DOHH2 (cell line): ENCODE measurements around the gene HGF.

Source experiments
- H3F3A ChIP-seq: fragments of 200-600 bp; sonication (generic), shearing (Covaris generic); 2 replicates; pipeline ENCODE4 v1.6.0; 2016; ENCODE audit warnings: antibody characterized with exemption, mild to moderate bottlenecking; ENCODE audit not compliant: control insufficient read depth, insufficient read depth
- H3K27ac ChIP-seq: fragments of 200-600 bp; sonication (generic); 2 replicates; pipeline ENCODE4 v1.5.1; 2014; ENCODE audit warnings: low read depth, mild to moderate bottlenecking, low read length, moderate library complexity
- H3K27me3 ChIP-seq: fragments of 200-600 bp; sonication (generic); 2 replicates; pipeline ENCODE4 v1.6.1; 2014; ENCODE audit warnings: mild to moderate bottlenecking, low read length, mixed read lengths; ENCODE audit not compliant: control insufficient read depth
- H3K36me3 ChIP-seq: fragments of 200-600 bp; sonication (generic); 2 replicates; pipeline ENCODE4 v1.6.1; 2014; ENCODE audit warnings: mild to moderate bottlenecking, low read length, moderate library complexity, mixed read lengths; ENCODE audit not compliant: control insufficient read depth
- H3K4me1 ChIP-seq: fragments of 200-600 bp; sonication (generic); 2 replicates; pipeline ENCODE4 v1.6.1; 2014; ENCODE audit warnings: mild to moderate bottlenecking, low read length, mixed read lengths; ENCODE audit not compliant: control insufficient read depth
- H3K4me2 ChIP-seq: fragments of 200-600 bp; sonication (generic); 2 replicates; pipeline ENCODE4 v1.6.0; 2014; ENCODE audit warnings: mild to moderate bottlenecking, low read length, moderate library complexity
- H3K4me3 ChIP-seq: fragments of 200-600 bp; sonication (generic); 2 replicates; pipeline ENCODE4 v1.5.1; 2014; ENCODE audit warnings: mild to moderate bottlenecking, low read length, mixed read lengths
- H3K79me2 ChIP-seq: fragments of 200-600 bp; sonication (generic); 2 replicates; pipeline ENCODE4 v1.6.1; 2014; ENCODE audit warnings: mild to moderate bottlenecking, low read length, mixed read lengths; ENCODE audit not compliant: control insufficient read depth
- H3K9me2 ChIP-seq: fragments of 200-600 bp; sonication (generic); replicated peaks from 2 replicates; pipeline ENCODE4 v1.6.1; 2014; ENCODE audit warnings: mild to moderate bottlenecking, low read length, mixed read lengths; ENCODE audit not compliant: control insufficient read depth
- H3K9me3 ChIP-seq: fragments of 200-600 bp; sonication (generic); 2 replicates; pipeline ENCODE4 v1.6.1; 2014; ENCODE audit warnings: antibody characterized with exemption, low read length, mixed read lengths; ENCODE audit not compliant: control insufficient read depth, insufficient read depth
- H4K20me1 ChIP-seq: fragments of 200-600 bp; sonication (generic); 2 replicates; pipeline ENCODE4 v1.6.0; 2014; ENCODE audit warnings: low read depth, mild to moderate bottlenecking, antibody characterized with exemption, low read length, moderate library complexity; ENCODE audit not compliant: control insufficient read depth, insufficient read depth
- EZH2phosphoT487 ChIP-seq: fragments of 200-600 bp; sonication (generic); IDR thresholded peaks from 2 replicates; pipeline ENCODE4 v1.6.1; 2017; ENCODE audit warnings: borderline replicate concordance, mild to moderate bottlenecking, antibody characterized with exemption, low read length, moderate library complexity, mixed read lengths
- TF ChIP-seq, protein P1 (sequence below): fragments of 200-600 bp; sonication (generic); IDR thresholded peaks from one replicate; pipeline ENCODE4 v1.5.1; 2014; ENCODE audit warnings: antibody characterized with exemption, mild to moderate bottlenecking, low read depth, low read length; ENCODE audit not compliant: poor library complexity, severe bottlenecking

Gene HGF

DNA sequence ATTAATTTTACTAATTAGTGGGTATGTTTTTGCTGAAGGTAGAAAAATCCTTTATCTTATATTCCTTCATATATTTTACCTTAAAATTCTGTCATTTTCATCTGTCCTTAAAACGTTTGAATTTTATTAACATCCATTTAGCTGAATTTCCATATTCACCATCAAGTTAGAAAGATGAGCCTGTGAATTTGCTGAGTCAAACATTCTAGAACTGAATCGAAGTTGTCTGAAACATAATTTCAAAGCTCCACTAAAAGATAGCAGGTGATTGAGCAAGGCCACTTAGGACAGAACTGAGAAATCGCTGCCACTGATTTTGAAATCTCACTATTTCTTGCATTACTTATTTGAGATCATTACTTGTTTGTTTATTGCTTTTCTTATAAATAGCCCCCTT lies 17.5 kb downstream of the HGF start:
- Histone ChIP-seq H3K79me2 (no peaks in the 10 kb centered on the region), H3K27ac (no peak overlapping the region), H3K36me3 (no peaks in the 10 kb centered on the region), H4K20me1 (no peaks in the 10 kb centered on the region), H3K4me3 (no peak overlapping the region), H3K9me2 (no peaks in the 10 kb centered on the region), H3K4me1 (no peaks in the 10 kb centered on the region), H3F3A (no peaks in the 10 kb centered on the region), H3K27me3 (no peaks in the 10 kb centered on the region), H3K9me3 (no peaks in the 10 kb centered on the region), H3K4me2 (no peak overlapping the region)
- no peak for TF ChIP-seq EZH2phosphoT487

- TF ChIP-seq, protein P1, sequence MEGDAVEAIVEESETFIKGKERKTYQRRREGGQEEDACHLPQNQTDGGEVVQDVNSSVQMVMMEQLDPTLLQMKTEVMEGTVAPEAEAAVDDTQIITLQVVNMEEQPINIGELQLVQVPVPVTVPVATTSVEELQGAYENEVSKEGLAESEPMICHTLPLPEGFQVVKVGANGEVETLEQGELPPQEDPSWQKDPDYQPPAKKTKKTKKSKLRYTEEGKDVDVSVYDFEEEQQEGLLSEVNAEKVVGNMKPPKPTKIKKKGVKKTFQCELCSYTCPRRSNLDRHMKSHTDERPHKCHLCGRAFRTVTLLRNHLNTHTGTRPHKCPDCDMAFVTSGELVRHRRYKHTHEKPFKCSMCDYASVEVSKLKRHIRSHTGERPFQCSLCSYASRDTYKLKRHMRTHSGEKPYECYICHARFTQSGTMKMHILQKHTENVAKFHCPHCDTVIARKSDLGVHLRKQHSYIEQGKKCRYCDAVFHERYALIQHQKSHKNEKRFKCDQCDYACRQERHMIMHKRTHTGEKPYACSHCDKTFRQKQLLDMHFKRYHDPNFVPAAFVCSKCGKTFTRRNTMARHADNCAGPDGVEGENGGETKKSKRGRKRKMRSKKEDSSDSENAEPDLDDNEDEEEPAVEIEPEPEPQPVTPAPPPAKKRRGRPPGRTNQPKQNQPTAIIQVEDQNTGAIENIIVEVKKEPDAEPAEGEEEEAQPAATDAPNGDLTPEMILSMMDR = no peak
- TF ChIP-seq EZH2phosphoT487 = no peak
- Histone ChIP-seq H4K20me1 (no peaks in the 10 kb centered on the region), H3K4me2 (no peak overlapping the region), H3K4me3 (no peak overlapping the region), H3K79me2 (no peaks in the 10 kb centered on the region), H3K4me1 (no peaks in the 10 kb centered on the region), H3K36me3 (no peaks in the 10 kb centered on the region), H3K27me3 (no peaks in the 10 kb centered on the region), H3K9me2 (no peaks in the 10 kb centered on the region), H3K9me3 (no peaks in the 10 kb centered on the region), H3K27ac (no peak overlapping the region), H3F3A (no peaks in the 10 kb centered on the region)
These were observed 18.1 kb downstream of the HGF start for GRCh38 chr7:81751619-81752317.

GRCh38 chr7:81745637-81746036 lies 24.2 kb downstream of the HGF start:
- H3K4me1 ChIP-seq = no peaks in the 10 kb centered on the region
- H3K27me3 ChIP-seq = no peaks in the 10 kb centered on the region
- H4K20me1 ChIP-seq = no peaks in the 10 kb centered on the region
- TF ChIP-seq, protein P1 = no peak
- no peak for TF ChIP-seq EZH2phosphoT487
- H3K4me2 ChIP-seq = no peak overlapping the region
- H3K79me2 ChIP-seq = no peaks in the 10 kb centered on the region
- H3K36me3 ChIP-seq = no peaks in the 10 kb centered on the region
- no peaks in the 10 kb centered on the region for H3K9me3 ChIP-seq
- no peak overlapping the region for H3K27ac ChIP-seq
- H3F3A ChIP-seq = no peaks in the 10 kb centered on the region
- H3K9me2 ChIP-seq = no peaks in the 10 kb centered on the region
- no peak overlapping the region for H3K4me3 ChIP-seq

GRCh38 chr7:81744389-81744788 lies 25.5 kb downstream of the HGF start:
- Histone ChIP-seq H3K4me2 (no peak overlapping the region), H4K20me1 (no peaks in the 10 kb centered on the region), H3K4me1 (no peaks in the 10 kb centered on the region), H3K4me3 (no peak overlapping the region), H3K9me3 (no peaks in the 10 kb centered on the region), H3F3A (no peaks in the 10 kb centered on the region), H3K27me3 (no peaks in the 10 kb centered on the region), H3K36me3 (no peaks in the 10 kb centered on the region), H3K27ac (no peak overlapping the region), H3K79me2 (no peaks in the 10 kb centered on the region), H3K9me2 (no peaks in the 10 kb centered on the region)
- TF ChIP-seq EZH2phosphoT487 = no peak
- TF ChIP-seq, protein P1 = no peak
